IMR-90 (cell line): Measurements from ENCODE around the gene HSD3B1. TPM values are rescaled to one million over a fixed set of nuclear protein-coding genes. Genes with fewer than 3 reads are reported as not detected.
"Not testable (repeated sequence)": the region's sequence is repeated elsewhere in the genome, so short reads cannot be mapped to it uniquely, and the experiment has no call there.

Source experiments
- ATAC-seq: fragments of 200-7000 bp; cut with Tn5 transposase; 2 replicates; pipeline ENCODE4 v1.9.1; 2020; ENCODE audit warnings: low read depth, mild to moderate bottlenecking, moderate library complexity
- BruUV-seq: library from RNA; stranded (reverse); fragments of 400-500 nt; replicated peaks from 2 replicates; lab custom pipeline; 2021; lab: Mats Ljungman, UMichigan
- CTCF ChIA-PET: fragments of 300-600 bp; formaldehyde crosslinking; extraction: SDS; loops from one replicate; lab custom pipeline; 2021; ENCODE audit warnings: antibody characterized with exemption; lab: Yijun Ruan, JAX
- POLR2A ChIA-PET: fragments of 300-600 bp; sonication (Branson Sonifier 250); formaldehyde crosslinking; loops from one replicate; lab custom pipeline; 2022; ENCODE audit warnings: antibody characterized with exemption; ENCODE audit not compliant: unreplicated experiment; lab: Charles Lee
- DNase-seq: peaks from one replicate; pipeline ENCODE4 v3.0.0; 2013
- H2AFZ ChIP-seq: replicated peaks from 2 replicates; pipeline ENCODE3; 2013; ENCODE audit warnings: low read length, mild to moderate bottlenecking; ENCODE audit not compliant: poor library complexity
- H2AK5ac ChIP-seq: 2 replicates; pipeline ENCODE4 v1.6.1; 2013; ENCODE audit warnings: low read depth, low read length, inconsistent platforms
- H2AK9ac ChIP-seq: replicated peaks from 2 replicates; pipeline ENCODE3; 2013; ENCODE audit warnings: mild to moderate bottlenecking, low read depth, low read length, moderate library complexity; ENCODE audit not compliant: poor library complexity
- H2BK120ac ChIP-seq: 2 replicates; pipeline ENCODE4 v1.6.1; 2013; ENCODE audit warnings: low read depth, low read length, inconsistent platforms
- H2BK15ac ChIP-seq: 3 replicates; pipeline ENCODE4 v1.6.1; 2013; ENCODE audit warnings: low read depth, low read length, inconsistent platforms
- H2BK20ac ChIP-seq: 2 replicates; pipeline ENCODE4 v1.6.1; 2013; ENCODE audit warnings: low read depth, mild to moderate bottlenecking, inconsistent platforms, low read length, moderate library complexity
- H2BK5ac ChIP-seq: 2 replicates; pipeline ENCODE4 v1.6.1; 2013; ENCODE audit warnings: mild to moderate bottlenecking, low read depth, low read length, inconsistent platforms; ENCODE audit not compliant: poor library complexity, severe bottlenecking
- H3K14ac ChIP-seq: replicated peaks from 2 replicates; pipeline ENCODE4 v1.6.1; 2013; ENCODE audit warnings: low read depth, low read length, inconsistent platforms
- H3K18ac ChIP-seq: 2 replicates; pipeline ENCODE4 v1.6.1; 2013; ENCODE audit warnings: low read depth, low read length, control low read depth
- H3K23ac ChIP-seq: 2 replicates; pipeline ENCODE4 v1.6.1; 2013; ENCODE audit warnings: low read depth, low read length, inconsistent platforms
- H3K27ac ChIP-seq: 2 replicates; pipeline ENCODE4 v1.5.1; 2013; ENCODE audit warnings: mild to moderate bottlenecking, control low read depth, low read length; ENCODE audit not compliant: insufficient read depth
- H3K27me3 ChIP-seq: 2 replicates; pipeline ENCODE4 v1.6.1; 2013; ENCODE audit warnings: low read length; ENCODE audit not compliant: control insufficient read depth, insufficient read depth
- H3K36me3 ChIP-seq: 2 replicates; pipeline ENCODE4 v1.6.1; 2013; ENCODE audit warnings: low read length, mixed read lengths; ENCODE audit not compliant: control insufficient read depth, insufficient read depth
- H3K4ac ChIP-seq: 2 replicates; pipeline ENCODE4 v1.6.1; 2013; ENCODE audit warnings: low read depth, low read length, inconsistent platforms
- H3K4me1 ChIP-seq: 2 replicates; pipeline ENCODE4 v1.6.1; 2013; ENCODE audit warnings: low read length, mixed read lengths; ENCODE audit not compliant: control insufficient read depth, insufficient read depth
- H3K4me2 ChIP-seq: 2 replicates; pipeline ENCODE4 v1.6.1; 2013; ENCODE audit warnings: low read depth, mild to moderate bottlenecking, control low read depth, low read length, moderate library complexity
- H3K4me3 ChIP-seq: 2 replicates; pipeline ENCODE4 v1.5.1; 2013; ENCODE audit warnings: low read depth, mild to moderate bottlenecking, control low read depth, low read length, moderate library complexity; ENCODE audit not compliant: insufficient read depth
- H3K56ac ChIP-seq: 2 replicates; pipeline ENCODE4 v1.6.1; 2013; ENCODE audit warnings: low read length, inconsistent platforms; ENCODE audit not compliant: insufficient read depth; ENCODE audit errors: extremely low read depth
- H3K79me1 ChIP-seq, 2 experiments: 2 replicates each; pipeline ENCODE4 v1.6.1; 2013; ENCODE audit warnings: low read length in 2 of 2, inconsistent platforms in 1 of 2, low read depth in 1 of 2
- H3K9ac ChIP-seq: 2 replicates; pipeline ENCODE4 v1.6.1; 2013; ENCODE audit warnings: low read depth, low read length, control low read depth
- H3K9me1 ChIP-seq: 2 replicates; pipeline ENCODE4 v1.6.1; 2013; ENCODE audit warnings: low read length, inconsistent platforms; ENCODE audit not compliant: insufficient read depth
- H3K9me3 ChIP-seq: 2 replicates; pipeline ENCODE4 v1.6.1; 2013; ENCODE audit warnings: low read length; ENCODE audit not compliant: control insufficient read depth, insufficient read depth
- H4K20me1 ChIP-seq: 2 replicates; pipeline ENCODE4 v1.6.1; 2013; ENCODE audit warnings: low read length, inconsistent platforms; ENCODE audit not compliant: insufficient read depth
- H4K5ac ChIP-seq: 2 replicates; pipeline ENCODE4 v1.6.1; 2013; ENCODE audit warnings: mild to moderate bottlenecking, low read depth, low read length, control low read depth
- H4K8ac ChIP-seq, 2 experiments: 2 replicates each; pipeline ENCODE4 v1.6.1; 2013; ENCODE audit warnings: low read depth in 2 of 2, low read length in 2 of 2, control low read depth in 1 of 2, inconsistent platforms in 1 of 2
- H4K91ac ChIP-seq: 2 replicates; pipeline ENCODE4 v1.6.1; 2013; ENCODE audit warnings: low read depth, low read length, inconsistent platforms; ENCODE audit not compliant: insufficient read depth
- WGBS, 2 experiments: methylation state at CpG; one replicate each; pipeline versions ENCODE4 v1.1.5 to v1.1.7; 2013; ENCODE audit warnings: missing lambda C conversion rate in 2 of 2; ENCODE audit not compliant: insufficient read length in 1 of 2; ENCODE audit errors: extremely low coverage in 2 of 2; 5-methylcytosine and 5-hydroxymethylcytosine counted together
- dilution Hi-C: fragments of 300-500 bp; cut with HindIII; formaldehyde crosslinking; loops from one replicate; pipeline ENCODE4 v1.14.3; 2018; ENCODE audit warnings: low sequenced_read_pairs; ENCODE audit not compliant: unreplicated experiment
- in situ Hi-C: fragments of 300-500 bp; cut with MboI; formaldehyde crosslinking; loops from 3 replicates; pipeline ENCODE4 v1.14.3; 2019; ENCODE audit warnings: low sequenced_read_pairs, inconsistent platforms, mixed read lengths
- intact Hi-C: fragments of 100-400 bp; cut with micrococcal nuclease; formaldehyde crosslinking; loops from 2 replicates; pipeline ENCODE4 v1.10.0; 2022
- polyA plus RNA-seq, 3 experiments: library from polyadenylated mRNA; depleted of rRNA; stranded (reverse); fragments of >200 nt; gene quantifications; 2 replicates each; pipeline ENCODE4 v1.2.3, GENCODE V29; 2012; ENCODE audit warnings: low replicate concordance in 1 of 3
- total RNA-seq: library from RNA; depleted of rRNA; stranded (reverse); fragments of >200 nt; gene quantifications from 2 replicates; pipeline ENCODE4 v1.2.3, GENCODE V29; 2012

HSD3B1 gene
- total and polyA plus RNA-seq, 2 of the 4 experiments (the other 2 are of a cell fraction): not detected

DNA sequence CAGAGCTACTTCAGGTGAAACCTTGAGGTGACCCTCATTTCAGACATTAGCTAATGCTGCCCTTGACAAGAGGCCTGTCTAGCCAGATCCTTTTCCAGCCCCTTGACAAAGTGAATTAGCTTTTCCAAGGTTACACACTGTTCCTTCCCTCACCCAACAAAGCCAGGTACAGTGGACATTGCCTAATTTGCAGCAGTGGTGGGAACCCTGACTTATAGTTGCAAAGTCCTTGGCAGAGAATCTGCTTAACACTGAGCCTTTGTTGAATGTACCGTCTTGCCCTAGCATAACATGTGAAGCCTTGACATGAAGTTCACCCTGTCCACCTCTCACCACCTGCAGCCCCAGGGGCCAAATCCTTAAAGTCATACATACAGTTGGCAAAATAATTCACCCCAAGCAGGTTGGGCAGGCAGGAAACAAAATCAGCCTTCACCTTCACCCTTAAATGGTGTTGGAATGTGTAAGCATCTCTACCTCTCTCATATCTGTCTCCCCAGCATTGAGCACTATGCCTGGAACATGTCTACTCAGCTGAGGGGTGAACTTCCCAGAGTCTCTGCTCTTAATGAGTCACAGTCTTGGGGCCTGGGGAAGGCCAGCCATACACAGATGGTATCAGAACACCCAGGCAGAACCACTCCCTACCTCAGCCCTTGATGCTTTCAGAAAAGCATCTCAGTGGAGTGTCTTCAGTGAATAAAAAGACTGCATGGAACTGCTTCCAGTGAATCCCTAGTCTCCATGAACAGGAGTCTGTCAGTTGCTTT is 46.5 kb downstream of the HSD3B1 start:
- POLR2A ChIA-PET, H3K36me3 ChIP-seq, H3K9me1 ChIP-seq, H2BK120ac ChIP-seq, H3K79me1 ChIP-seq, H4K5ac ChIP-seq, H2AFZ ChIP-seq, H2BK20ac ChIP-seq, H2AK9ac ChIP-seq, H3K4me1 ChIP-seq, BruUV-seq, H3K18ac ChIP-seq, H2BK15ac ChIP-seq, H3K9me3 ChIP-seq, H3K9ac ChIP-seq, H3K23ac ChIP-seq, H3K4me3 ChIP-seq, H4K20me1 ChIP-seq, H3K4ac ChIP-seq, H3K27me3 ChIP-seq, H3K56ac ChIP-seq, H2BK5ac ChIP-seq, H2AK5ac ChIP-seq, H4K91ac ChIP-seq, dilution Hi-C loops, H3K14ac ChIP-seq, intact Hi-C loops, H3K27ac ChIP-seq, H4K8ac ChIP-seq, in situ Hi-C loops: not testable (repeated sequence)
- 0 out of 2 replicates have a peak overlapping the region, but pooled peaks have one; percentile 12 for H3K4me2 ChIP-seq
- ATAC-seq: peak; percentile 42
- CTCF ChIA-PET: interaction anchor here (0.7 kb wide), 1 partner anchor 121 kb away, joined by 3 read pairs; no protein-coding TSS in a partner anchor
- peak; percentile 17 for DNase-seq
- WGBS, 2 experiments: no CpG with 5 or more reads among the region's 1 CpG
